Heart right ventricle (tissue), 16 donors: ENCODE measurements around the gene B4GALNT2. TPM values are rescaled to one million over a fixed set of nuclear protein-coding genes. Genes with fewer than 3 reads are reported as not detected.
"Not testable (repeated sequence)": the region's sequence is repeated elsewhere in the genome, so short reads cannot be mapped to it uniquely, and the experiment has no call there.

Experiments
- ATAC-seq, 8 donors: fragments of 200-7000 bp; cut with Tn5 transposase; one replicate each; pipeline ENCODE4 v1.9.1; 2020; ENCODE audit warnings: mild to moderate bottlenecking in 8 of 8, moderate library complexity in 8 of 8, moderate number of reproducible peaks in 1 of 8
- DNase-seq, 2 donors: peaks; one replicate each; pipeline ENCODE4 v3.0.0-alpha.2; 2020
- H3K27ac ChIP-seq, 10 donors: fragments of 200-600 bp; sonication (generic) in 2 of 10; one replicate each; pipeline versions ENCODE4 v1.5.0 to v1.8.0; 2020 to 2022; ENCODE audit warnings: mild to moderate bottlenecking in 3 of 10
- H3K27me3 ChIP-seq, 7 donors: fragments of 200-600 bp; one replicate each; pipeline ENCODE4 v1.8.0; 2021 to 2022; ENCODE audit warnings: mild to moderate bottlenecking in 2 of 7
- H3K36me3 ChIP-seq, 9 donors: fragments of 200-600 bp; sonication (generic) in 1 of 9; one replicate each; pipeline versions ENCODE4 v1.5.0 to v1.8.0; 2020 to 2022; ENCODE audit warnings: mild to moderate bottlenecking in 2 of 9
- H3K4me1 ChIP-seq, 9 donors: fragments of 200-600 bp; sonication (generic) in 1 of 9; one replicate each; pipeline versions ENCODE4 v1.5.0 to v1.8.0; 2020 to 2022; ENCODE audit warnings: mild to moderate bottlenecking in 4 of 9
- H3K4me3 ChIP-seq, 10 donors: fragments of 200-600 bp; sonication (generic) in 2 of 10; one replicate each; pipeline versions ENCODE4 v1.5.0 to v1.8.0; 2020 to 2022; ENCODE audit warnings: mild to moderate bottlenecking in 7 of 10, moderate library complexity in 2 of 10
- H3K9me3 ChIP-seq, 11 donors: fragments of 200-600 bp in 10 of 11; sonication (generic) in 2 of 11; one replicate each; pipeline versions ENCODE4 v1.5.0 to v1.8.0; 2013 to 2022; ENCODE audit warnings: mild to moderate bottlenecking in 2 of 11, control low read depth in 1 of 11, moderate library complexity in 1 of 11
- WGBS, 2 donors: extraction: QIAGEN DNeasy Blood & Tissue Kit; methylation state at CpG; one replicate each; pipeline ENCODE4 v1.1.7; 2013; ENCODE audit warnings: inconsistent platforms in 1 of 2; 5-methylcytosine and 5-hydroxymethylcytosine counted together
- intact Hi-C, 10 donors: fragments of 100-400 bp; cut with DNase I; formaldehyde crosslinking; loops; one replicate each; pipeline versions ENCODE4 v1.11.1 to v1.14.2; 2022
- polyA plus RNA-seq, 2 donors: library from polyadenylated mRNA; stranded (reverse); fragments of 200-250 nt; gene quantifications; one replicate each; pipeline ENCODE4 v1.2.3, GENCODE V29; 2013
- total RNA-seq, 10 donors: library from RNA; stranded (reverse); fragmentation: NEBNext Ultra II Directional in 3 of 10; extraction: Animal tissue kit (Norgen Biotek cat#: 25700) in 3 of 10; gene quantifications; one replicate each; pipeline versions ENCODE4 v1.2.1 to v1.2.4, GENCODE V29; 2021 to 2023
- TF ChIP-seq, protein P1 (sequence below), 9 donors: fragments of 200-600 bp; sonication (generic) in 2 of 9; IDR thresholded peaks; one replicate each; pipeline versions ENCODE4 v1.5.0 to v1.8.0; 2021 to 2022; ENCODE audit warnings: antibody characterized with exemption in 9 of 9, mild to moderate bottlenecking in 5 of 9, moderate library complexity in 1 of 9
- donor health status: Arrhythmogenic right ventricular cardiomyopathy.
- donor health status: ischemic (EF 13 %, LVEDD 7.1; RV severe dilation, severe dysfunction).
- donor health status: healthy with polysubstance abuse.
- donor health status: DM: no; HTN: yes; CAD: no.
- donor health status: DM: no; HTN: no; CAD: no.
- donor health status: ischemic (EF 25% LVEDD 6.9; RV normal size, moderate dysfunction).
- donor health status: ischemic (EF 25% LVEDD 5.7; RV mildly dilated, moderate dysfunction).
- donor health status: healthy.
- donor health status: DM: yes; HTN: yes; CAD: no.
- donor health status: Ischemic cardiomyopathy.
- donor health status: ischemic (EF 35%, LVEDD 5.7; RV mildly dilated, moderate dysfunction).
- donor health status: nonischemic (EF 11% LVEDD 7.7; RV severe dilation, severe dysfunction).
- donor health status: DM: yes; HTN: yes; CAD: no.
- donor health status: PGD.
- donor health status: ischemic (EF 29% LVEDD 5.4; RV normal size, mild dysfunction).
- donor health status: nonischemic (EF 23%, LVEDD 6.1; RV moderate dilation, normal function).

The B4GALNT2 gene
- total and polyA plus RNA-seq, 12 donors: 0.02 TPM; not detected in 10

- ATAC-seq: no peak
- intact Hi-C loops: no loop called here
- no peak overlapping the region for H3K4me3 ChIP-seq
- H3K9me3 ChIP-seq: peaks cover 0 to 6% (median 0%) of the 10 kb centered on the region in 11 donors
- DNase-seq: no peak
- H3K27me3 ChIP-seq: peaks cover 0 to 84% (median 61%) of the 10 kb centered on the region in 7 donors
- H3K36me3 ChIP-seq: no peaks in the 10 kb centered on the region
- H3K27ac ChIP-seq: no peak overlapping the region
- WGBS, 2 donors: 65 to 72% methylated on average over 9 of the region's 9 CpGs
- TF ChIP-seq, protein P1, sequence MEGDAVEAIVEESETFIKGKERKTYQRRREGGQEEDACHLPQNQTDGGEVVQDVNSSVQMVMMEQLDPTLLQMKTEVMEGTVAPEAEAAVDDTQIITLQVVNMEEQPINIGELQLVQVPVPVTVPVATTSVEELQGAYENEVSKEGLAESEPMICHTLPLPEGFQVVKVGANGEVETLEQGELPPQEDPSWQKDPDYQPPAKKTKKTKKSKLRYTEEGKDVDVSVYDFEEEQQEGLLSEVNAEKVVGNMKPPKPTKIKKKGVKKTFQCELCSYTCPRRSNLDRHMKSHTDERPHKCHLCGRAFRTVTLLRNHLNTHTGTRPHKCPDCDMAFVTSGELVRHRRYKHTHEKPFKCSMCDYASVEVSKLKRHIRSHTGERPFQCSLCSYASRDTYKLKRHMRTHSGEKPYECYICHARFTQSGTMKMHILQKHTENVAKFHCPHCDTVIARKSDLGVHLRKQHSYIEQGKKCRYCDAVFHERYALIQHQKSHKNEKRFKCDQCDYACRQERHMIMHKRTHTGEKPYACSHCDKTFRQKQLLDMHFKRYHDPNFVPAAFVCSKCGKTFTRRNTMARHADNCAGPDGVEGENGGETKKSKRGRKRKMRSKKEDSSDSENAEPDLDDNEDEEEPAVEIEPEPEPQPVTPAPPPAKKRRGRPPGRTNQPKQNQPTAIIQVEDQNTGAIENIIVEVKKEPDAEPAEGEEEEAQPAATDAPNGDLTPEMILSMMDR (IDR thresholded peaks at IDR 0.05): no peak
- no peaks in the 10 kb centered on the region for H3K4me1 ChIP-seq
Measured at GRCh38 chr17:49168706-49169105, 36.1 kb downstream of the B4GALNT2 start.

DNA sequence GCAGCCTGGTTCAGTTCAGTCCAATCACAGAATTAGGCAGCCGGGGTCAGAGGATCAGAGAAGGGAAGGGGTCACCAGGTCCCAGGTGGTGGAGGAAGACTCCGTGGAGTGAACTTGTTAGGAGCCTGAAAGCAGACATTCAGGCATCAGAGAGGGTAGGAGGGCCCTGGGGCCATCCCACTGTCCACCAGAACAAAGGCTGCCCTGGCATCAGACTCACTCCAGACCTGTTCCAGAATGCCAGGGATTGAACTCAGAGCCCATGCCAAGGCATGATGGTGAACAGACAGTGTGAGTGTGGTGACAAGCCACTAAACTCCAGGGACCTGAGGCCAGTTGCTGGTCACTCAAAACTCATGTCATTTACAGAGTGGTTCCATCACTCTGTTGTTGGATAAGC lies 37.6 kb downstream of the B4GALNT2 start:
- TF ChIP-seq, protein P1 (IDR thresholded peaks at IDR 0.05): no peak
- intact Hi-C loops: loop anchor here in 2 of 10 donors (10.0 kb wide), 2 partner anchors 55 to 225 kb away; no protein-coding TSS in a partner anchor
- Histone ChIP-seq H3K27me3 (peaks cover 0 to 70% (median 53%) of the 10 kb centered on the region in 7 donors), H3K9me3 (peaks cover 0 to 21% (median 7%) of the 10 kb centered on the region in 11 donors), H3K36me3 (no peaks in the 10 kb centered on the region), H3K27ac (no peak overlapping the region), H3K4me3 (no peak overlapping the region), H3K4me1 (no peaks in the 10 kb centered on the region)
- ATAC-seq (no peak), DNase-seq (no peak)
- WGBS, 2 donors: 49 to 73% methylated on average over 2 of the region's 2 CpGs

GRCh38 chr17:49170711-49171110 lies 38.1 kb downstream of the B4GALNT2 start:
- not testable (repeated sequence) for H3K27ac ChIP-seq, DNase-seq, H3K4me3 ChIP-seq, H3K4me1 ChIP-seq, ATAC-seq, H3K36me3 ChIP-seq
- 76% methylated on average over 3 of the region's 3 CpGs for WGBS, 2 donors
- Histone ChIP-seq H3K9me3 (peaks cover 0 to 26% (median 12%) of the 10 kb centered on the region in 11 donors), H3K27me3 (peaks cover 0 to 68% (median 50%) of the 10 kb centered on the region in 7 donors)
- intact Hi-C loops: loop anchor here in 2 of 10 donors (10.0 kb wide), 2 partner anchors 54 to 224 kb away; no protein-coding TSS in a partner anchor

DNA sequence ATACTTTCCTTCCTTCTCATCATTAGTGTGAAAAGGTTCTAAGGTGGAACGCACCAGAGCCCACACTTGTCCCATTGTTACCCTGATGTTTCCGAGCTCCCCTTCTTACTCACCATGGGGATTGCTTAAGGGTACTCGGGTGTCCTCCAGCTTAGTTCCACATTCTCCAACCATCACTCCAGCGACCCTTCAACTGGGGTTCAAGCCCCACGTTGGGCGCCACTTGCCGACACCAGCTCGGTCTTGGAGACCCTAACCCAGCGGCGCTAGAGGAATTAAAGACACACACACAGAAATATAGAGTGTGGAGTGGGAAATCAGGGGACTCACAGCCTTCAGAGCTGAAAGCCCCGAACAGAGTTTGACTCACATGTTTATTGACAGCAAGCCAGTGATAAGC lies 43.4 kb downstream of the B4GALNT2 start:
- not testable (repeated sequence) for H3K4me3 ChIP-seq, ATAC-seq, H3K27ac ChIP-seq, H3K36me3 ChIP-seq, DNase-seq, H3K4me1 ChIP-seq
- Histone ChIP-seq H3K9me3 (peaks cover 0 to 51% (median 26%) of the 10 kb centered on the region in 11 donors), H3K27me3 (peaks cover 0 to 16% (median 1%) of the 10 kb centered on the region in 7 donors)
- 86 to 88% methylated on average over 11 of the region's 11 CpGs for WGBS, 2 donors
- intact Hi-C loops: loop anchor here in 2 of 10 donors (10.0 kb wide), 2 partner anchors 49 to 219 kb away; no protein-coding TSS in a partner anchor

- ATAC-seq: peak in 6 of 8 donors; percentile 49 to 81 (median 62)
Measured at GRCh38 chr17:49180303-49180702, 47.7 kb downstream of the B4GALNT2 start.

More at GRCh38 chr17:49180303-49180702, 47.7 kb downstream of the B4GALNT2 start:
- TF ChIP-seq, protein P1 (IDR thresholded peaks at IDR 0.05): peak; percentile 57 to 84 (median 76)
- Histone ChIP-seq H3K27ac (no peak overlapping the region), H3K27me3 (peaks cover 0 to 4% (median 0%) of the 10 kb centered on the region in 7 donors), H3K36me3 (no peaks in the 10 kb centered on the region), H3K9me3 (peaks cover 0 to 37% (median 18%) of the 10 kb centered on the region in 11 donors), H3K4me3 (no peak overlapping the region), H3K4me1 (peaks cover 0 to 4% (median 0%) of the 10 kb centered on the region in 9 donors)
- intact Hi-C loops: loop anchor here (1.0 to 10.0 kb wide), 8 partner anchors 42 to 214 kb away; no protein-coding TSS in a partner anchor
- 11 to 14% methylated on average over 5 of the region's 5 CpGs for WGBS, 2 donors
- DNase-seq: peak; percentile 59 to 66
